ENCODE measurements around the gene CDKL1.

- TF ChIP-seq CTCF (IDR thresholded peaks at IDR 0.05) (no peak), POLR2A (IDR thresholded peaks at IDR 0.05) (no peak)
Measured at GRCh38 chr14:50344876-50345563, 51.7 kb downstream of the CDKL1 start.

Data from esophagus squamous epithelium (tissue), 4 donors.